Smooth muscle cell (in vitro differentiated cells): ENCODE measurements around the gene SMO. TPM values are rescaled to one million over a fixed set of nuclear protein-coding genes. Genes with fewer than 3 reads are reported as not detected.
"Not testable (repeated sequence)": the region's sequence is repeated elsewhere in the genome, so short reads cannot be mapped to it uniquely, and the experiment has no call there.

Source experiments
- DNase-seq: peaks from one replicate; lab custom pipeline; 2025; ENCODE audit not compliant: unreplicated experiment; lab: John Stamatoyannopoulos, UW
- H2AFZ ChIP-seq: fragments of 200-600 bp; sonication (generic); 2 replicates; pipeline ENCODE4 v1.6.0; 2016; ENCODE audit warnings: antibody characterized with exemption, low read depth, mild to moderate bottlenecking
- H3F3A ChIP-seq: fragments of 200-600 bp; sonication (generic); 2 replicates; pipeline ENCODE4 v1.6.0; 2017; ENCODE audit warnings: antibody characterized with exemption, low read depth
- H3K27ac ChIP-seq: fragments of 200-600 bp; sonication (generic); 2 replicates; pipeline ENCODE4 v1.5.1; 2016; ENCODE audit warnings: low read depth, mild to moderate bottlenecking
- H3K27me3 ChIP-seq: fragments of 200-600 bp; sonication (generic); 2 replicates; pipeline ENCODE4 v1.6.1; 2016; ENCODE audit warnings: low read depth, mild to moderate bottlenecking
- H3K36me3 ChIP-seq: fragments of 200-600 bp; sonication (generic); 2 replicates; pipeline ENCODE4 v1.5.1; 2016; ENCODE audit warnings: low read depth
- H3K4me1 ChIP-seq: fragments of 200-600 bp; sonication (generic); 2 replicates; pipeline ENCODE4 v1.5.1; 2016; ENCODE audit warnings: low read depth
- H3K4me2 ChIP-seq: fragments of 200-600 bp; sonication (generic); 2 replicates; pipeline ENCODE4 v1.6.0; 2016; ENCODE audit warnings: mild to moderate bottlenecking
- H3K4me3 ChIP-seq: fragments of 200-600 bp; sonication (generic); 2 replicates; pipeline ENCODE4 v1.5.1; 2016; ENCODE audit warnings: mild to moderate bottlenecking
- H3K79me2 ChIP-seq: fragments of 200-600 bp; sonication (generic); 2 replicates; pipeline ENCODE4 v1.6.0; 2016; ENCODE audit warnings: low read depth, mild to moderate bottlenecking
- H3K9ac ChIP-seq: fragments of 200-600 bp; sonication (generic); 2 replicates; pipeline ENCODE4 v1.6.0; 2016; ENCODE audit warnings: low read depth
- H3K9me3 ChIP-seq: fragments of 200-600 bp; sonication (generic); replicated peaks from 2 replicates; pipeline ENCODE4 v1.5.1; 2016; ENCODE audit warnings: low read depth
- H4K20me1 ChIP-seq: fragments of 200-600 bp; sonication (generic); 2 replicates; pipeline ENCODE4 v1.6.0; 2016; ENCODE audit warnings: low read depth
- WGBS: methylation state at CpG from one replicate; pipeline ENCODE4 v1.1.7; 2016; ENCODE audit warnings: low lambda C conversion rate; 5-methylcytosine and 5-hydroxymethylcytosine counted together
- polyA plus RNA-seq: library from polyadenylated mRNA; unstranded; fragments of >200 nt; fragmentation: Nextera tagmentation; extraction: Ambion mirVana; gene quantifications from 2 replicates; pipeline ENCODE4 v1.2.1, GENCODE V29; 2016
- total RNA-seq: library from RNA; depleted of rRNA; stranded (reverse); fragments of >200 nt; gene quantifications from 2 replicates; pipeline ENCODE4 v1.2.3, GENCODE V29; 2014
- TF ChIP-seq, protein P1 (sequence below): fragments of 200-600 bp; sonication (generic); IDR thresholded peaks from 2 replicates; pipeline ENCODE4 v1.5.1; 2017; ENCODE audit warnings: borderline replicate concordance, mild to moderate bottlenecking, antibody characterized with exemption; ENCODE audit not compliant: insufficient read depth, poor library complexity, severe bottlenecking

Gene SMO
- total and polyA plus RNA-seq, 2 experiments from 2014 or later, result 23.6 to 25.8 TPM

DNA sequence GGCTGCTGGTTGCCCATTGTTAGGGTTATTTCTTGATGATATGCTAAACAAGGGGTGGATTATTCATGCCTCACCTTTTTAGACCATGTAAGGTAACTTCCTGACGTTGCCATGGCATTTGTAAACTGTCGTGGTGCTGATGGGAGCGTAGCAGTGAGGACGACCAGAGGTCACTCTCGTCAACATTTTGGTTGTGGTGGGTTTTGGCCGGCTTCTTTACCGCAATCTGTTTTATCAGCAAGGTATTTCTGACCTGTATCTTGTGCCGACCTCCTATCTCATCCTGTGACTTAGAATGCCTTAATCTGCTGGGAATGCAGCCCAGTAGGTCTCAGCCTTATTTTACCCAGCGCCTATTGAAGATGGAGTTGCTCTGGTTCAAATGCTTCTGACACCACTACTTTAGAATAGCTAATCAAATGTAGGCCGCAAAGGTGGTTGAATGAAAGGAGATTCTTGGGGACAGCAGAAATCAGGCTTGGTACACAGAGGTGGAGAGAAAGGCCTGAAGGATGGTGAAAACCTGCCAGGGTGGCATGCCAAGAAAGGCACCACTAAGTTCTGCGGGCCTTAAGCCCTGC, 17.9 kb upstream of the SMO start:
- Histone ChIP-seq H3K4me1 (peaks cover 11% of the 10 kb centered on the region), H3F3A (no peaks in the 10 kb centered on the region), H3K79me2 (no peaks in the 10 kb centered on the region), H3K4me3 (no peak overlapping the region), H3K4me2 (peak overlapping the region; percentile 88), H3K9ac (no peak overlapping the region), H4K20me1 (no peaks in the 10 kb centered on the region), H2AFZ (peak overlapping the region; percentile 78), H3K9me3 (no peaks in the 10 kb centered on the region), H3K27me3 (peaks cover 7% of the 10 kb centered on the region), H3K27ac (no peak overlapping the region), H3K36me3 (no peaks in the 10 kb centered on the region)
- TF ChIP-seq, protein P1, sequence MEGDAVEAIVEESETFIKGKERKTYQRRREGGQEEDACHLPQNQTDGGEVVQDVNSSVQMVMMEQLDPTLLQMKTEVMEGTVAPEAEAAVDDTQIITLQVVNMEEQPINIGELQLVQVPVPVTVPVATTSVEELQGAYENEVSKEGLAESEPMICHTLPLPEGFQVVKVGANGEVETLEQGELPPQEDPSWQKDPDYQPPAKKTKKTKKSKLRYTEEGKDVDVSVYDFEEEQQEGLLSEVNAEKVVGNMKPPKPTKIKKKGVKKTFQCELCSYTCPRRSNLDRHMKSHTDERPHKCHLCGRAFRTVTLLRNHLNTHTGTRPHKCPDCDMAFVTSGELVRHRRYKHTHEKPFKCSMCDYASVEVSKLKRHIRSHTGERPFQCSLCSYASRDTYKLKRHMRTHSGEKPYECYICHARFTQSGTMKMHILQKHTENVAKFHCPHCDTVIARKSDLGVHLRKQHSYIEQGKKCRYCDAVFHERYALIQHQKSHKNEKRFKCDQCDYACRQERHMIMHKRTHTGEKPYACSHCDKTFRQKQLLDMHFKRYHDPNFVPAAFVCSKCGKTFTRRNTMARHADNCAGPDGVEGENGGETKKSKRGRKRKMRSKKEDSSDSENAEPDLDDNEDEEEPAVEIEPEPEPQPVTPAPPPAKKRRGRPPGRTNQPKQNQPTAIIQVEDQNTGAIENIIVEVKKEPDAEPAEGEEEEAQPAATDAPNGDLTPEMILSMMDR, result no peak
- 82% methylated on average over 11 of the region's 11 CpGs for WGBS
- no peak for DNase-seq

DNA sequence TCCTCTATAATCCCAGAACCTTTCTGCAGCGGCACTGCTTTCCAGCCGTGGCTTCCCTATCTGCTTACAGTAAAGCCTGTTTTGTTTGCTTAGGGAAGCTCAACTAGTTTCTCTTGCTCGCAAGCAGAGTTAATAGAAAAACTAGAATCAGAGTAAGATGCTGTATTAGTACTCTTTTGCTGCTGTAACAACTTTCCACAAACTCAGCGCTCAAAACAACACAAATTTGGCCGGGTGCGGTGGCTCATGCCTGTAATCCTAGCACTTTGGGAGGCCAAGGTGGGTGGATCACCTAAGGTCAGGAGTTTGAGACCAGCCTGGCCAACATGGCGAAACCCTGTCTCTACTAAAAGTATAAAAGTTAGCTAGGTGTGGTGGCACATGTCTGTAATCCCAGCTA, 14.6 kb upstream of the SMO start:
- Histone ChIP-seq H3K27me3 (peaks cover 12% of the 10 kb centered on the region), H3K4me1 (peaks cover 11% of the 10 kb centered on the region)
- not testable (repeated sequence) for H3K9me3 ChIP-seq, H3K27ac ChIP-seq, DNase-seq, H4K20me1 ChIP-seq, H2AFZ ChIP-seq, H3K79me2 ChIP-seq, H3K36me3 ChIP-seq, H3K9ac ChIP-seq, H3K4me3 ChIP-seq, H3K4me2 ChIP-seq, H3F3A ChIP-seq
- WGBS, result 96% methylated on average over 7 of the region's 7 CpGs

DNA sequence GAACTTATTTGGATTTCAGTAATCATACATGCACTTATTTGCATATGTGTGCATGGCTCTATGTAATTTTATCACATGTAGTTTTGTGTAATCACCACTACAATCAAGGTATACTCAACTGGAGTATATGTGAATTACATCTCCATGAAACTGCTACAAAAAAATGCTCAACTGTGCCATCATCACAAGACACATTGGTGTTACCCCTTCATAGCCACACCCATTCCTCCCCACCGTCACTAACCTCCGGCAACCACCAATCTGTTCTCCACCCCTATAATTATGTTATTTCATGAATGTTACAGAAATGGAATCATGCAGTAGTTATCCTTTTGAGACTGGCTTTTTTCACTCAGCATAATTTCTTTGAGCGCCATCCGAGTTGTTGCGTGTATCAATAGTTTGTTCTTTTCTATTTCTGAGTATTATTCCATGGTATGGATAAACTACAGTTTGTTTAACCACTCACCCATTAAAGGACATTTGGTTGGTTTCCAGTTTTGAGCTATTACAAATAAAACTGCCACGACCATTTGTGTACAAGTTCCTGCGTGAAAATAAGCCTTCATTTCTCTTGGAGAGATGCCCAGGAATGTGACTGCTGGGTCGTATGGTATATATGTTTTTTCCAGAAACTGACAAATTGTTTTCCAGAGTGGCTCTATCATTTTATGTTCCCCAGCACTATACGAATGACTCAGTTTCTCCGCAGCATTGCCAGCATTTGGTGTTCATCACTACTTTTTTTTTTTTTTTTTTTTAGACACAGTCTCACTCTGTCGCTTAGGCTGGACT, 11.3 kb upstream of the SMO start:
- H4K20me1 ChIP-seq, result no peaks in the 10 kb centered on the region
- H3K9me3 ChIP-seq, result no peaks in the 10 kb centered on the region
- no peak overlapping the region for H3K27ac ChIP-seq
- DNase-seq, result no peak
- no peak overlapping the region for H3K4me3 ChIP-seq
- no peaks in the 10 kb centered on the region for H3K4me1 ChIP-seq
- H3F3A ChIP-seq, result no peaks in the 10 kb centered on the region
- H2AFZ ChIP-seq, result no peak overlapping the region
- H3K9ac ChIP-seq, result no peak overlapping the region
- no peaks in the 10 kb centered on the region for H3K36me3 ChIP-seq
- TF ChIP-seq, protein P1, result no peak
- H3K79me2 ChIP-seq, result no peaks in the 10 kb centered on the region
- no peak overlapping the region for H3K4me2 ChIP-seq
- 77% methylated on average over 11 of the region's 11 CpGs for WGBS
- peaks cover 16% of the 10 kb centered on the region for H3K27me3 ChIP-seq

DNA sequence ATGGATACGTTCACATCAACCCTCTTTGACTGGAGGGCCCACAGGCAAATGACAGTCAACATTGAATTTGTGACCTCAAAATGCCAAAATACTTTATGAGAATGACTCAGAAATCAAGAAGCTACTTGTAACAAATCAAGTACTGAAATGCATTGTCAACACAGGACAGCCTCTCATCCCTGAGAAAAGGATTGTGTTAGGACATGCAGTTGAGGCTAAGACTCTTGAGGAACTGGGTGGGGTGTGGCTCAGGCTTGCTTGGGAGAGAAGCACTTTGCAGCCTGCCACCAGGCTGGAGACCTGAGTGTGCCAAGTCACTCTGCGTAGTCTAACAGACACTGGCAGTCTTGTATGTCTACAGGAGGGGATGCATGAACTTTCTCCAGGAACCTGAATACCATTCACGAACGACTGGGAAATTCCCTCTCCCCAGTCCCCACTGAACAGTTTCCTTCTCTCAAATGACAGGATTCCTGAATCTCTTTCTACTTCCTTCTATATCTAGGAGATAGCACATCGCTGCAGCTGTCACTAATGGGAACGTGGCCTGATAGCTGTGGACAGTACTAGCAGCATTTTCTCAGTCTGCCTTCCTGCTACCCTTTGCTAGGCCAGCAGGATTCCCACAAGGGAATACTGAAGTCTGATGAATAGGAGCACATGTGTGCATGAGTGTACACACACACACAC, 3.3 kb upstream of the SMO start:
- Histone ChIP-seq H3K4me2 (no peak overlapping the region), H3F3A (peaks cover 6% of the 10 kb centered on the region), H3K9ac (no peak overlapping the region), H3K79me2 (peaks cover 12% of the 10 kb centered on the region), H4K20me1 (peaks cover 9% of the 10 kb centered on the region), H3K36me3 (no peaks in the 10 kb centered on the region), H3K27ac (no peak overlapping the region), H3K4me3 (no peak overlapping the region), H2AFZ (no peak overlapping the region), H3K4me1 (peaks cover 12% of the 10 kb centered on the region), H3K27me3 (peaks cover 4% of the 10 kb centered on the region), H3K9me3 (no peaks in the 10 kb centered on the region)
- TF ChIP-seq, protein P1, result no peak
- no peak for DNase-seq
- WGBS, result 70% methylated on average over 6 of the region's 6 CpGs
